Central memory CD4-positive, alpha-beta T cell (primary cell): Measurements from ENCODE around the gene STXBP6.

Source experiments
- DNase-seq: peaks from one replicate; pipeline ENCODE4 v3.0.0; 2022

Gene STXBP6

GRCh38 chr14:25011095-25011494, 38.9 kb downstream of the STXBP6 start:
- DNase-seq, result no peak

DNA sequence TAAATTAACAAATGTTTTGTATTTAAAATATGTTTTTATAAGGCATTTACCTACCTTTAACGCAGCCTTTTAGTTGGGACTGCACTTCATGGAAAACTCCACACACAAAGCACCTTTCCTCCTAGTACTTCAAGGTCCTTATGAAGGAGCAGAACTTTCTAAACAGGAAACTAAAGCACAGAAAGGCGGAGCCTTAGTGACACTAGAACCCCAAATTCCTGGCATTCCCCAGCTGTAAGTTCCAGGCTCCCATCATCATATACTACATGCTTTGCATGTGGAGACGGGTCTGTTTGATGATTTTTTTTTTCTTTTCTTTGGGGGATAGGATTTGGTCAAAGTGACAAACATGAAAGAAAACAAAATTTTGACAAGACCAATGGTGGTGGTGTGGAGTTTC, 39.5 kb downstream of the STXBP6 start:
- DNase-seq, result no peak

DNA sequence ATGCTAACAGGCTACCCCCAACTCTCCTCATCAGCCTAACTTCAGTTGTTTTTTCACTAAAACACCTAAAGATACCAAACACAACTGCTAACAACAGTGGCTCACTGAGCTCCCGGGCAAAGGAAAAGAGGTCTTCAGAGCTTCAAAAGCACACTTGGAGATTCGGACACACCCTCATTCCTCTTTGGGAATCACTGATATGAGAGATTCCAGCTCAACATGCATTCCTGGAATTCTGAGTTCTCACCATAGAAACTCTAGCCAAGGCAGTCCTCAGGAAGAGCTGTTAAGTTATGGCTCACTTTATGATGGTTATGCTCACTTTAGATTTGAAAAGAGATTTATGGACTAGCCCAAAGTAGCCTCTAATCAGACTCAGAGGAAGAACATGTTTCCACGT, 40.1 kb downstream of the STXBP6 start:
- no peak for DNase-seq

- no peak for DNase-seq
Measured at GRCh38 chr14:25007832-25008231, 42.1 kb downstream of the STXBP6 start.

DNA sequence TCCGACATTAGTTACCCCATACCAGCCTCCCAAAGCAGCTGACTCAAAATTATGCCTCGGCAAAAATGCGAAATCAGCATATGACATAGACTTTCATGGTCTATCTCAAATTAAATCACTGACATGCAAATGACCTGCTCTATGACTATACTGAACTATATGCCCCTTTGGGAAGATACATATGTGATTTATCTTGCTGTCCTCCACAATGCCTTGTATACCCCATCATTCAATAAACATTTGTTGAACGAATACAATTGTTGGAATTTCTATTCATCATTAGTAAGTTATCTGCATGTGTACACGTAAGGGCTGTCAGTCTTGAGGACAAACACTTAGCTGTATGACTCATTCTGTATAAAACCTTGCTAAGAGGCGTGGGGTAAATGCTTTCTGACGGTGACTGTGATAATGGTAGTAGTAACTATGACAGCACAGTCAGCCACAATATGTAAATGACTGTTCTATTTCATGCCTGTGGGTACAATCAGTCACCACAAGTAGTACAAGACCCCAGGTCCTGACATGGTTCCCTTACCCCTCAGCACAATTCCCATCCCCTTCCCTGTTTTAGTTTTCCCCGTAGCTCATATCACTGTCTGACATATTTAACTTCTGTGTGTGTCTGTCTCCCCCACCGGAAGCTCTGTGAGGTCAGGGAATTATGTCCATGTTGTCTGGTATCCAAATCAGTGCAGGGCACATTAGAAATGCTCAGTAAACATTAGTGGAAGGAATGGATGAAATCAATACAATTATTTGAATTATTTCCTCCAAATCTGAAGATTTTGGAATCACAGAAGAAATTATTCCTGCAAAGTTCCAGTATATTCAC, 42.8 kb downstream of the STXBP6 start:
- DNase-seq, result no peak

GRCh38 chr14:25006031-25006430, 43.9 kb downstream of the STXBP6 start:
- DNase-seq, result no peak

DNA sequence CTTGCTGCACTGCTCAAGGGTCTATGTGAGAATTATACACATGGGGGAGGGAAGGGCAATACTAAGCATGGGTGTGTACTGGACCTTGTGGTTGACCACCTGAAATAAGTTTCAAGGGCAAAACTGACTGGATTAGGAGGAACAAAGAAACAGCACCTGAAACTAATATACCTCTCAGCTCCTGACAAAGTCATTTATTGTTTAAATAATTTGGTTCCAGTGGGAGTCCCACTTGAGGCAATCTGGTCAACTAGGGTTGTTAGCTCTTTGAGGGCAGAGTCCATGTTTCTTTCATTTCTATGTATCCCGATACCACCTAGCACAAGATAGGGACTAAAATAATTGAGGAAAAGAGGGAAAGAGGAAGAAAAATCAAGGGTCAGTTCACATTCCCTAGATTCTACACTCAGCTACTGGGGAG, 45.5 kb downstream of the STXBP6 start:
- no peak for DNase-seq

DNA sequence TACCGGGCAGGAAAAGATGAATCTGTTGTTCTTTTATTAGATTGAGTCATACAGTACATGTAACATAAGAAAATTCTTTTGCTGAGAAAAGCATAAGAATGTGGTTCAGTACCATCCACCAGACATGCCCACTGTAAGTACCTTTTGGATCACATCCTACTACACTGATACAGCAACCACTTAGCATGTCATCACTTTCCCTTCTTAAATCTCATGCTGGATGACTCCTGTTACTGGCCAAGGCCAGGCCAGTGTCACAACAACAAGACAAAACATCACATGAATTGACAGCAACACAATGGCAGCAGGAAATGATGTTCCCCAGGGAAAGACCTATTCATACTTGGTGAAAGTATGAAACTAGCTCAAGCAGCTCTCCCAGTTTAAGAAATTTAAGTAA, 46.4 kb downstream of the STXBP6 start:
- no peak for DNase-seq

GRCh38 chr14:25001601-25002000, 48.3 kb downstream of the STXBP6 start:
- DNase-seq, result no peak

DNA sequence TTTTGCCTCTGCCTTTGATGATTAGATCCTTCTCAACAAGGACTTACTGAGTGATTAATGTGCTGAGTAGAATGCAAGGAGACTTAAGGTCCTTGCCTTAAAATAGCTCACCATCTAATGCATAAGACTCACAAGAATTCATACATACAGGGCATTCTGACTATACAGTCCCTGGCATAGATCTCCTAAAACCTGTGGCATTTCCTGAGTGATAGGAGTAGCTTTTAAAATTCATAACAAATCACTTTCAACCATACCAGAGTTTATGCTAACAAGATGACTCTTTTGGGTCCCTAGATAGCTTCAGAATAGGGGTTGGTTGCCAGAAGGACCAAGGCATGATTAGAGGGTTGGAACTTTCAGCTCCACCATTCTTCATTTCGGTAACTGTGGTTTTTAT, 48.8 kb downstream of the STXBP6 start:
- DNase-seq, result no peak

- no peak for DNase-seq
Measured at GRCh38 chr14:24999157-24999556, 50.8 kb downstream of the STXBP6 start.

GRCh38 chr14:24996930-24997725, 52.8 kb downstream of the STXBP6 start:
- no peak for DNase-seq

GRCh38 chr14:24995016-24995415, 54.9 kb downstream of the STXBP6 start:
- DNase-seq, result no peak

DNA sequence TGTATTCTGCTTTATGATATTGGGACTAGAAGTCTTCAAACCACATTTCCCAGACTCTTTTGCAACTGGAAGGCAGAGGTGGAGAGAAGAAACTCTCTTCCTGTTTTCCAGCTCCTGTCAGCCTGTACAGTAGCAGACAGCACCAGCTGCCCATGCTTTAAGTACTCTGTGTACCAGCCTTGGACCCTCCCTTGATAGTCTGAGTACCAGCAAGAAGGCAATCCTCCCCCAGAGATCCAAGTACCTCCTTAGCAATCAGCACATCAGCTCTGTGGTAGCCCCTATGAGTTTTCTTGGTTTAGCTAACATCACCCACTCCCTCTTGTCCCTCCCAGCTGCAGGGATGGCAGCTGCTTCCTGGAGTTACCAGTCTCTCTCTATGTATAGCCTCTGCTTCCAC, 56.3 kb downstream of the STXBP6 start:
- DNase-seq, result no peak

DNA sequence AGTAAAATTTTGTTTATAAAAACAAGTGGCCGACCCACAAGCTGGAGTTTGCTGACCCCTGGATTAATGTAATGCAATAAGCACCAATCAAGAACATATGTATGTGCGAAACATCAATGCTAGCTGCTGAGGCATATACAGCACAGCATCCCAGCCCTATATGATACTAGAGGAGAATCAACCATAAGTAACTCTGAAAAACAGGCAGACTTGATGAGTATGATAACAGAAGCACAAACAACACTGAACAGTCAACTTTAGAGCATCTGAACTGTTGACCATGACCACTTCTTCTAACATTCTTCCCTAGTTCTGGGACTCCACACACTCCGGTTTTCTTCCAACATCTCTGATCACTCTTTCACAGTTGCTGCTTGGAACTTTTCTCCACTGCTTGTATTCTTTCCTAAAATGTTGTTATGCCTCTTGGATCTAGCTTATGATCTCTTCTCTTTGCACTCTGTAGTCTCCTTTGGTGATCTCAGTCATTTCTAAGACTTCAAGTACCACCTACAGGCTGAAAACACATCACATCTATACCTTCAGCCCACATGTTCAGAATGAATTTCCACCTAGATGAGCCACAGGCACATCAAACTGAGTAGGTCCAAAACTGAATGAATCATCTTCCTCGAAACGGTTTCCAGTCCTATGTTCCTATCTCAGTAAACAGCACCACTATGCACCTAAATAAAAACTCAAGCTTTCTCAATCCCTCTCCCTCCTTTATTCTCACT, 57.2 kb downstream of the STXBP6 start:
- DNase-seq, result no peak

DNA sequence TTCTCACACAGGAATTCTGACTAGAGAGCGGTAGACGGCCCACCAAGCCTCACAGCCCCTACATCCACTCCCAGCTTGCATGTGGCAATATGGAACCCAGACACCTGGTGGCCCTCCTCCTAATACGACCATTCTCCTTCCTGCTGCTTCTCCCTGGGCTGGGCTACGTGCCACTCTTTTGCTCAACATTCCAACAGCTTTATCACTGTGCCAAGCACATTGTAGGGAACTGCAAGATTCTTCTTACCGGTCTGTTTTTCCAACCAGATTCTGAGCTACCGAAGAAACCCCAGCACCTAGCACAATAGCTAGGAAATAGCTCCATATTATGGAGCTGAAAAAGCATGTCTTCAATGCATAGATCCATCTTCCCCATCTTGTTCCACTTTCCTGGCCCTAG, 58.1 kb downstream of the STXBP6 start:
- no peak for DNase-seq

- DNase-seq, result no peak
Measured at GRCh38 chr14:24991288-24991687, 58.7 kb downstream of the STXBP6 start.

DNA sequence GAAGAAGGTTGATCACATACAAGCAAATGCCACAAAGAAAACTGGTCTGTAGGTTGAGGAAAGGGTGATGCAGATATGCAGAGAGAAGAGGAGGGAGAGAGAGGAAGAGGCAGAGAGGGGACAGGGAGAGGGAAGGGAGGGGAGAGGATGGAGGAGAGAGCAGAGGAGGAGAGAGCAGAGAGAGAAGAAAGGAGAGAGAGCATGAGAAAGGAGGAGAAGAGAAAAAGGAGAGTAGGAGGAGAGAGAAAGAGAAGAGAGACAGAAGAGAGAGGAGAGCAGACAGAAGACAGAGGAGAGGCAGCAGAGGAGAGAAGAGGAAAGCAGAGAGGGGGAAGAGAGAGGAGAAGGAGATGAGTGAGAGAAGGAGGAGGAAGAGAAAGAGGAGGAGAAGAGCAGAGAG, 59.2 kb downstream of the STXBP6 start:
- no peak for DNase-seq

GRCh38 chr14:24990050-24990449, 59.9 kb downstream of the STXBP6 start:
- no peak for DNase-seq

DNA sequence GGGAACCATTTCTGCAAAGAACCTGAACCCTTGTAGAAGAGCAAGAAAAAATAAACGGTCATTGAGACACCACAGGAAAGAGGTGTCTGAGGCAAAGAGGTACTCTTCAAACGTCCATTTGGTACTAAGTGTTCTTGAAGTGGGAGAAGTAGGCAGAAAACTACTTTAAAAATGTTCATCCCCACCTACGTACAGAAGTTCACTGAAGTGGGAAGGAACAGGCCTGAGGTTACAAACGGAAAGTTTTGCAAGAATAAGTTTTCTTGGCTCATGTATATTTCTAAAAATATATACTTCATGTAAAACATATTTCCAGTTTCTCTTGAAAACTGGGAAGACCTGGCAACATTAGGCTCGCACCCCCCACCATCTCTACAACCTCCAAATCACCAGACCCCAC, 61.2 kb downstream of the STXBP6 start:
- DNase-seq, result no peak

GRCh38 chr14:24986206-24986893, 63.6 kb downstream of the STXBP6 start:
- DNase-seq, result no peak

DNA sequence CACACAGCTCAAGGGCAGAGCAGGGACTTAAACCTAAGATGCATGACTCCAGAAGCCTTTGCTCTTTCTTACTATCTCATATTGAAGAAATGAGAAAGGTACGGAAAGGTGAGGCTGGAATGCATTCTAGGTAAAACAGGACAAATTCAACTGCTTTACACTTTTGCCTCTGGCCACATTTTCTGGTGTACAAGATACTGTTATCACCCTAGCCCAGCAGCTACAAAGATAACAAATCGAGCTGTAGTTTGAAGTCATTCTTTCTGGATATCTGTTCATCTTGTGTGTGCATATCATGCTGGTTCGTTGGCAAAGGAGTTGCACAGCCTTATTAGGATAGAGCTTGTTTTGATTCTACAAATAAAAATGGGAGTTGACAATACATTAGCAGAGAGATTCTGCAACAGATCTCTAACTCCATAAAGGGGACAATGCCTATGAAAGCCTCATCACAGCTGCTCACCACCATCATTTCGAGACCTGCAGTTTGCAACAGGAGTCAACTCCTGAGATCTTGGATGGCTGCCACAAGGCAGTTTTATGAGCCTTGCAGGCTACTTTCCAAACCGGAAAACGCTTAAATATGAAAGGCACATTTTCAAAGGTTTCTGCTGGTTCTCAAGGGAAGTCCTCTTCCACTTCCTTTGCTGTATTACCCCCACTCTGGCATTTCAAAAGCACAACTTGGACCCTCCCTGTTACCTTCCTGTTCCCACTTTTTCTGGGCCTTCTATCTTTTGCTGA, 64.9 kb downstream of the STXBP6 start:
- DNase-seq, result no peak
